Left ventricle myocardium inferior (tissue), 1 donor: Measurements from ENCODE around the gene NCOR2. TPM values are rescaled to one million over a fixed set of nuclear protein-coding genes. Genes with fewer than 3 reads are reported as not detected.
A peak's percentile ranks its signal among the peaks of the same experiment; 100 is the strongest.

Source experiments
- DNase-seq: peaks from one replicate; pipeline ENCODE4 v3.0.0-alpha.2; 2020
- H3K27ac ChIP-seq: fragments of 200-600 bp; replicated peaks from 2 replicates; pipeline ENCODE4 v1.8.0; 2021
- H3K27me3 ChIP-seq: fragments of 200-600 bp; 2 replicates; pipeline ENCODE4 v1.8.0; 2021; ENCODE audit warnings: low read depth
- H3K36me3 ChIP-seq: fragments of 200-600 bp; 2 replicates; pipeline ENCODE4 v1.8.0; 2021
- H3K4me1 ChIP-seq: fragments of 200-600 bp; 2 replicates; pipeline ENCODE4 v1.8.0; 2021
- H3K4me3 ChIP-seq: fragments of 200-600 bp; 2 replicates; pipeline ENCODE4 v1.8.0; 2021; ENCODE audit warnings: mild to moderate bottlenecking, moderate library complexity
- H3K9me3 ChIP-seq: fragments of 200-600 bp; replicated peaks from 2 replicates; pipeline ENCODE4 v1.8.0; 2021
- intact Hi-C: fragments of 100-400 bp; cut with micrococcal nuclease; formaldehyde crosslinking; loops from one replicate; pipeline ENCODE4 v1.11.0; 2022
- total RNA-seq: library from RNA; stranded (reverse); fragmentation: NEBNext Ultra II Directional; extraction: Animal tissue kit (Norgen Biotek cat#: 25700); gene quantifications from one replicate; pipeline ENCODE4 v1.2.1, GENCODE V29; 2021
- TF ChIP-seq, protein P1 (sequence below): fragments of 200-600 bp; IDR thresholded peaks from 2 replicates; pipeline ENCODE4 v1.8.0; 2021; ENCODE audit warnings: antibody characterized with exemption, mild to moderate bottlenecking, borderline replicate concordance
- donor health status: DM: no; HTN: yes; CAD: no; lungs with severe emphysema.

The NCOR2 gene
- total RNA-seq, 1 donor from 2014 or later = 152 TPM

DNA sequence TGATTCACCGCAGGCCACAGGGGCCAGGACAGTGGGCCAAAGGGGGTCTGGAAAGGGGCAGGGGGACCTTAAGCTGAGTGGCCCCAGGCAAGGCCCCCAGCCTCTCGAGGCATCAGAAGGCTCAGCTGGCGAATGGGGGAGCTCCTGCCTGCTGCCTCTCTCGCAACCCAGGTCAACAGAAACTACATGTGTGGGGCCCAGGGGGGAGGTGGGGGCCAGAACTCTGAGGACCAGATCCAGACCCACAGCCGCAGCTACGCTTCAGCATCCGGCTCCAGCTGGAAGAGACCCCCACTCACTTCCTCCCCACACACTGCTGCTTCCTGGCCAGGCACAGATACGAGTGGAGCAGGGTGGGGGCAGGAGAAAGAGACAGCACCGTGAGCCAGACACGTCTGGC is 46.5 kb downstream of the NCOR2 start:
- Histone ChIP-seq H3K27me3 (no peaks in the 10 kb centered on the region), H3K9me3 (no peaks in the 10 kb centered on the region), H3K4me3 (no peak overlapping the region), H3K36me3 (no peaks in the 10 kb centered on the region), H3K27ac (peak overlapping the region; percentile 100), H3K4me1 (peaks cover 90% of the 10 kb centered on the region)
- TF ChIP-seq, protein P1, sequence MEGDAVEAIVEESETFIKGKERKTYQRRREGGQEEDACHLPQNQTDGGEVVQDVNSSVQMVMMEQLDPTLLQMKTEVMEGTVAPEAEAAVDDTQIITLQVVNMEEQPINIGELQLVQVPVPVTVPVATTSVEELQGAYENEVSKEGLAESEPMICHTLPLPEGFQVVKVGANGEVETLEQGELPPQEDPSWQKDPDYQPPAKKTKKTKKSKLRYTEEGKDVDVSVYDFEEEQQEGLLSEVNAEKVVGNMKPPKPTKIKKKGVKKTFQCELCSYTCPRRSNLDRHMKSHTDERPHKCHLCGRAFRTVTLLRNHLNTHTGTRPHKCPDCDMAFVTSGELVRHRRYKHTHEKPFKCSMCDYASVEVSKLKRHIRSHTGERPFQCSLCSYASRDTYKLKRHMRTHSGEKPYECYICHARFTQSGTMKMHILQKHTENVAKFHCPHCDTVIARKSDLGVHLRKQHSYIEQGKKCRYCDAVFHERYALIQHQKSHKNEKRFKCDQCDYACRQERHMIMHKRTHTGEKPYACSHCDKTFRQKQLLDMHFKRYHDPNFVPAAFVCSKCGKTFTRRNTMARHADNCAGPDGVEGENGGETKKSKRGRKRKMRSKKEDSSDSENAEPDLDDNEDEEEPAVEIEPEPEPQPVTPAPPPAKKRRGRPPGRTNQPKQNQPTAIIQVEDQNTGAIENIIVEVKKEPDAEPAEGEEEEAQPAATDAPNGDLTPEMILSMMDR = no peak
- intact Hi-C loops = no loop called here
- no peak for DNase-seq

- intact Hi-C loops = no loop called here
- no peaks in the 10 kb centered on the region for H3K27me3 ChIP-seq
These were observed 47.1 kb downstream of the NCOR2 start for GRCh38 chr12:124520265-124520701.

DNA sequence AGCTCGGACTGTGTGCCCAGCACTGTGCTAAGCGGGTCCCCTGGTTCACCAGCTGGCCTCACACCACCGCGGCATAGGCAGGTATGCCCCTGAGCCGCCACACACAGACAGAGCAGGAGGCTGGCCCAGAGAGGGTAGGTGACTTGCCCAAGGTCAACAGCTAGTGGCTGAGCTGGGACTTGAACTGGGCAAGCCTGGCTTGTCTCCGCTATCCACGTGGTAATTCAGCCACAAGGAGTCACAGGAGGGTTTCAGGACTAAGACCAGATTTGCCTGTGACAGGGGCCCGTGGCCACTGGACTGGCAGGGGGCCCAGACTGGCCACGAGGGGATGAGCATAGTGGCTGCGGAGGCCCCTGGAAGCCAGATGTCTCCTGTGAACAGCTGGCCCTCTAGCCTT is 47.7 kb downstream of the NCOR2 start:
- DNase-seq = no peak
- Histone ChIP-seq H3K36me3 (no peaks in the 10 kb centered on the region), H3K27me3 (no peaks in the 10 kb centered on the region), H3K4me3 (no peak overlapping the region), H3K9me3 (no peaks in the 10 kb centered on the region), H3K4me1 (peaks cover 91% of the 10 kb centered on the region), H3K27ac (peak overlapping the region; percentile 100)
- intact Hi-C loops = no loop called here
- TF ChIP-seq, protein P1 = no peak

More at GRCh38 chr12:124520265-124520701, 47.1 kb downstream of the NCOR2 start:
- TF ChIP-seq, protein P1 = no peak
- no peaks in the 10 kb centered on the region for H3K36me3 ChIP-seq
- peak; percentile 45 for DNase-seq
- H3K4me3 ChIP-seq = no peak overlapping the region
- H3K9me3 ChIP-seq = no peaks in the 10 kb centered on the region
- H3K4me1 ChIP-seq = peaks cover 90% of the 10 kb centered on the region
- H3K27ac ChIP-seq = peak overlapping the region; percentile 100

DNA sequence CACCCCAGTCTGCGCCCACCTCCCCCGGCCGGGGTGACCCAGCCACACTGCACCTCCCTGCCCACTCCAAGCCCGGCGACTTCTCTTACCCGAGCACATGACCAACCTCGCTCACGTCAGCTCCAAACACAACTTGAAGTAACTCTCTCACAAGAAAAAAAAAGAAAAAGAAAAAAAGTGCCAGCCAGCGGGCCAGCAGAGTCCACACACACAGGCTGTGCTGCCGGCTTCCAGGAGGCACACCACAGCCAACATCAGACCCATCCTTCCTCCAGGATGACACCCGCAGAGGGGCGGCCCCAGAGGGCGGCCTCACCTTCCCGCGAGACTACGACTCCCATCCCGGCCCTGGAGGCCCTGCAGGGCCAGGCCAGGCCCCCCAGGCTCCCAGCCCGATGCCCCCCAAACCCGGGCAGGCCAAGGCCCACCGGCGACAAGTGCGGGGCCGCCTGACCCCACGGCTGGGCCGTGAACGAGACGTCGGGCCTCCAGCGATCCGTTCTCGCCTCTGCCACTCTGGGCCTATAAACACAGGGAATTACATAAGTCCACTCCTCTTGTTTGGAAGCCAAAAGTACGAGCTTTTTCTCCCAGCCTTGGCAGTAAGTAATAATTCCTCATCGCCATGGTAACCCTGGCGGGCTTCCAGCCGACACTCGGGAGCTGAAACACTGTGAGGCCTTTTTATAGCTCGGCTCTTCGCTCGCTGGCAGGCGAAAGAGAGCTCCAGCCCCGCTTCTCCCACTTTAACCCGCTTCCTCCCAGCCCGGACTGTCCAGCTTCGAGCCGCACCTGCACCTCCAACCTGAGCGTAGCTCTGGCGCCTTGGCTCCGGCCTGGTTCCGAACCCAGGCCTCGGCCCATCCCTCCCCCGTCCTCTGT is 49.1 kb downstream of the NCOR2 start:
- TF ChIP-seq, protein P1 = no peak
- H3K4me1 ChIP-seq = peaks cover 99% of the 10 kb centered on the region

More for the DNA sequence above, 49.1 kb downstream of the NCOR2 start:
- H3K27me3 ChIP-seq = no peaks in the 10 kb centered on the region
- peak overlapping the region; percentile 100 for H3K27ac ChIP-seq
- DNase-seq = peak; percentile 99
- peak overlapping the region; percentile 69 for H3K4me3 ChIP-seq
- no peaks in the 10 kb centered on the region for H3K9me3 ChIP-seq
- H3K36me3 ChIP-seq = no peaks in the 10 kb centered on the region
- intact Hi-C loops = no loop called here
